Measurements from ENCODE around the gene GNPTG.

Gene GNPTG

DNA sequence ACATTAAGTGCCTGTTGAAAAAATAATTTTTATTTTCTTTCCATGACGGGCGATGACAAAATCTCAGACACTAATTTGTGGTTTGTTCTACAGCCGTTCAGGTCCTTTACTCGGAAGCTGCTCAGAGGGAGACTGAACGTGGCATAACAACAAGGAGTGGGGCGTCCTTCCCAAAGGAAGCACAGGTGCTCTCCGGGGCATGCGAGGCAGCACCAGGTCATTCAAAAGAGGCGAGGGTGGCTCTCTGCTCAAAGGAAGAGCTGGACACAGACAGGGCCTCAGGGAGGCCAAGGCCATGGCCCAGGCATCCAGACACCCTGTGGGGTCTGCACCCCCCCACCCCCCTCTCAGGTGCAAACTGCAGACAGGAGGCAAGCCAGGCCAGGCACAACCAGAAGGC is 46.6 kb downstream of the GNPTG start:
- H3K4me3 ChIP-seq (ENCODE audit: low read depth, low read length), result no peak overlapping the region
- no peak for DNase-seq (ENCODE audit: low read depth)

DNA sequence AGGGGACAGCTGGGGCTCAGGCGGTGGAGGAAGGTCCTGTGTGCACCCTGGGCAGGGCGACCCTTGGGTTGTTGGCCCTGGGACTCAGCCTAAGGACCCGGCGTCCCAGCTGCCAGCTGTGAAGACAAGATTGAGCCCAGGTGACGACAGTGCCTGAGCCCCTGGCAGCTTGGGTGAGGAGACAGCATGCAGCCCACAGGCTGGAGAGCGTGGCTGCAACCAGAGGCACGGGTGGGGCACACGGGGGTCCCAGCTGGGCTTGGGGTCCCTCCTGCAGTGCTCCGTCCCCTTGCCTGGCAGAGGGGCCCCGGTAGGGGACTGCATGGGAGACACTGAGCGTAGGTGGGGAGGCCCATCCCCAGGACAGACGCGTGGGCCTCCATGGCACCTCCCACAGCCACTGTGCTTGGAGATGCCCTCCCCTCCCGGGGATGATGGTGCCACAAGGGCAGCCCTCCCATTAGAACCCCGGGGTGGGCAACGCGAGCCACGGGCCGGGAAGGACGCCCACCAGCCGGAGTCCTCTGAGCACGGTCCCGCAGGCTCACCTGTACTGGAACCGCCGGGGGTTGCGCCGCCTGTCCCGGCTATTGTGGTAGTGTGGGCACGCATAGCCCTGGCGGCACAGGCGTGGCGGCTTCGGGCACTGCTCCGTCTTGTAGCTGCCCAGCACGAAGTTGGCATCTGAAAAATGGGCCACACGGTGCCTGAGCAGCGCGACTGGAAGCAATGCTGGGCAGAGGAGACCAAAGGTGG is 47.3 kb downstream of the GNPTG start:
- DNase-seq (ENCODE audit: low read depth), result no peak
- TF ChIP-seq POLR2A (IDR thresholded peaks at IDR 0.05; ENCODE audit: extremely low read depth, insufficient read length) (no peak), MYC (IDR thresholded peaks at IDR 0.05; ENCODE audit: low read depth, low read length) (no peak)
- TF ChIP-seq, protein P1, sequence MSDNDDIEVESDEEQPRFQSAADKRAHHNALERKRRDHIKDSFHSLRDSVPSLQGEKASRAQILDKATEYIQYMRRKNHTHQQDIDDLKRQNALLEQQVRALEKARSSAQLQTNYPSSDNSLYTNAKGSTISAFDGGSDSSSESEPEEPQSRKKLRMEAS (IDR thresholded peaks at IDR 0.05; ENCODE audit: low read depth, low read length), result no peak
- TF ChIP-seq, protein P2, sequence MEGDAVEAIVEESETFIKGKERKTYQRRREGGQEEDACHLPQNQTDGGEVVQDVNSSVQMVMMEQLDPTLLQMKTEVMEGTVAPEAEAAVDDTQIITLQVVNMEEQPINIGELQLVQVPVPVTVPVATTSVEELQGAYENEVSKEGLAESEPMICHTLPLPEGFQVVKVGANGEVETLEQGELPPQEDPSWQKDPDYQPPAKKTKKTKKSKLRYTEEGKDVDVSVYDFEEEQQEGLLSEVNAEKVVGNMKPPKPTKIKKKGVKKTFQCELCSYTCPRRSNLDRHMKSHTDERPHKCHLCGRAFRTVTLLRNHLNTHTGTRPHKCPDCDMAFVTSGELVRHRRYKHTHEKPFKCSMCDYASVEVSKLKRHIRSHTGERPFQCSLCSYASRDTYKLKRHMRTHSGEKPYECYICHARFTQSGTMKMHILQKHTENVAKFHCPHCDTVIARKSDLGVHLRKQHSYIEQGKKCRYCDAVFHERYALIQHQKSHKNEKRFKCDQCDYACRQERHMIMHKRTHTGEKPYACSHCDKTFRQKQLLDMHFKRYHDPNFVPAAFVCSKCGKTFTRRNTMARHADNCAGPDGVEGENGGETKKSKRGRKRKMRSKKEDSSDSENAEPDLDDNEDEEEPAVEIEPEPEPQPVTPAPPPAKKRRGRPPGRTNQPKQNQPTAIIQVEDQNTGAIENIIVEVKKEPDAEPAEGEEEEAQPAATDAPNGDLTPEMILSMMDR (IDR thresholded peaks at IDR 0.05; ENCODE audit: low read depth, low read length), result no peak
- no peak overlapping the region for H3K4me3 ChIP-seq (ENCODE audit: low read depth, low read length)

More for the DNA sequence above, 46.6 kb downstream of the GNPTG start:
- TF ChIP-seq, protein P1 (IDR thresholded peaks at IDR 0.05; ENCODE audit: low read depth, low read length), result no peak
- TF ChIP-seq, protein P2 (IDR thresholded peaks at IDR 0.05; ENCODE audit: low read depth, low read length), result no peak
- TF ChIP-seq MYC (IDR thresholded peaks at IDR 0.05; ENCODE audit: low read depth, low read length), result no peak
- TF ChIP-seq POLR2A (IDR thresholded peaks at IDR 0.05; ENCODE audit: extremely low read depth, insufficient read length), result no peak

DNA sequence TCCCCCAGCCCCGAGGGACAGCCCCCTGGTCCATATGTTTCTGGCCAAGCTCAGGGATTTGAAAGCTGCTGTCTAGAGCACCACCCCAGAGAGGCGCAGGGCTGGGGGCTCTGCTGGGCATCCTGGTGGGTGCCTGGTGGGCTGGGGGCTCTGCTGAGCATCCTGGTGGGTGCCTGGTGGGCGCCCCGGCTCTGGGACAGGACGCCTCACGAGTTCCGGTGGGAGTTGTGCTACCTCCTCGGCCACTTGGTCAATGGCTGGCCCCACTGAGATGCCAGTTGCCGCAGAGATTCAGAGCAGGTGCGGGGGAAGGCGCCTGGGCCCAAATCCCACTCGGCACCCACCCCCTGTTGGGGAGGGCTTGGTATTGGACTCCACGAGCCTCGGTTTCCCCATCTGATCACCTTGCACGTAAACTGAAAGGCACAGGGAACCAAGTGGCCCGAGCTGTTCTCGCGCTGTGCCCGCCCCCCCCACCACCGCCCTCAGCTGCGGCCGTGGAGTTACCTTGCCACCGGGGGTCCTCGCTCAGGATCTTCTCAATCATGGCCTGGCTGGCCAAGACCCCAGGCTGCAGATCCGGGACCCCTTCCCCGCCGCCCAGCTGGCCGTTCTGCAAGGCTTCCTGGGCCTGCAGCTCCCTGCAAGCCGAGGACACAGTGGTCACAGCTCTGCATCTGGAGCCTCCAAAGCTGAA is 49.5 kb downstream of the GNPTG start:
- TF ChIP-seq POLR2A (IDR thresholded peaks at IDR 0.05; ENCODE audit: extremely low read depth, insufficient read length) (no peak), MYC (IDR thresholded peaks at IDR 0.05; ENCODE audit: low read depth, low read length) (no peak)
- TF ChIP-seq, protein P2 (IDR thresholded peaks at IDR 0.05; ENCODE audit: low read depth, low read length), result no peak
- TF ChIP-seq, protein P1 (IDR thresholded peaks at IDR 0.05; ENCODE audit: low read depth, low read length), result no peak
- DNase-seq (ENCODE audit: low read depth), result no peak
- H3K4me3 ChIP-seq (ENCODE audit: low read depth, low read length), result no peak overlapping the region

DNA sequence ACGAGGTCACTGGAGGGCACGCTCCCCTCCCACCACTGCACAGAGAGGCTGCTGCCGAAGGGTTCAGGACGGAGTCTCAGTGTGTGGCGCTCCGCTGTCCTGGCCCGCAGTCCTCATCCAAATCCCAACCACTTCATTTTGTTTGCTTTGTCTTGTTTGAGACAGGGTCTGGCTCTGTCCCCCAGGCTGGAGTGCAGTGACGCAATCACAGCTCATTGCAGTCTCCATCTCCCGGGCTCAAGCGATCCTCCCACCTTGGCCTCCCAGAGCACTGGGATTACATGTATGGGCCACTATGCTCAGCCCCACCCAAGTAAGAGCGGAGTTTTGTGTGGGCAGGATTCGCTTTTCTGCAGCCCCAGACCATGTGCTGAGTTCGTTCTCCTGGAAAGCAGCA is 50.0 kb downstream of the GNPTG start:
- DNase-seq (ENCODE audit: low read depth), result no peak
- no peak overlapping the region for H3K4me3 ChIP-seq (ENCODE audit: low read depth, low read length)
- TF ChIP-seq, protein P2 (IDR thresholded peaks at IDR 0.05; ENCODE audit: low read depth, low read length), result no peak
- TF ChIP-seq MYC (IDR thresholded peaks at IDR 0.05; ENCODE audit: low read depth, low read length), result no peak
- no peak for TF ChIP-seq POLR2A (IDR thresholded peaks at IDR 0.05; ENCODE audit: extremely low read depth, insufficient read length)
- TF ChIP-seq, protein P1 (IDR thresholded peaks at IDR 0.05; ENCODE audit: low read depth, low read length), result no peak

DNA sequence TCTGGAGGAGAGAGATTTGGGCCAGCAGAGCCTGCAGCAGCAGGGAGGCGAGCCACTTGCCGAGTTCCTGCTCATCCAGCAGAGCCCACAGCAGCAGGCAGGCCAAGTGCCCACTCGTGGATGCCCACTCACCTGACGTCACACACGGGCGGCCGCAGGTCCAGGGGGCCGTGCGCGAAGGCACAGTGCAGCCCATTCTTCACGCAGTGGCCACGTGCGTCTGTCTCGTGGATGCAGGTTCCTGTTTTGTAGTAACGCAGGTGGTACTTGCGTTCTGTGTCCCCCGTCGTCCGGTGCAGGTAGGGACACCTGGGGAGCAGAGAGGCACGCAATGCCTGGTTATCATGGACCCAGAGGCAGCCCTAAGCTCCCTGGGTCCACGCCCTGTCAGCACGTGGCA is 51.3 kb downstream of the GNPTG start:
- TF ChIP-seq, protein P1 (IDR thresholded peaks at IDR 0.05; ENCODE audit: low read depth, low read length), result no peak
- TF ChIP-seq POLR2A (IDR thresholded peaks at IDR 0.05; ENCODE audit: extremely low read depth, insufficient read length) (no peak), MYC (IDR thresholded peaks at IDR 0.05; ENCODE audit: low read depth, low read length) (no peak)
- TF ChIP-seq, protein P2 (IDR thresholded peaks at IDR 0.05; ENCODE audit: low read depth, low read length), result no peak
- no peak overlapping the region for H3K4me3 ChIP-seq (ENCODE audit: low read depth, low read length)
- no peak for DNase-seq (ENCODE audit: low read depth)
